ENCODE measurements around the gene IL17RC. TPM values are rescaled to one million over a fixed set of nuclear protein-coding genes. Genes with fewer than 3 reads are reported as not detected.

Gene IL17RC
- total RNA-seq, 1 donor from 2014 or later: 17.1 TPM

DNA sequence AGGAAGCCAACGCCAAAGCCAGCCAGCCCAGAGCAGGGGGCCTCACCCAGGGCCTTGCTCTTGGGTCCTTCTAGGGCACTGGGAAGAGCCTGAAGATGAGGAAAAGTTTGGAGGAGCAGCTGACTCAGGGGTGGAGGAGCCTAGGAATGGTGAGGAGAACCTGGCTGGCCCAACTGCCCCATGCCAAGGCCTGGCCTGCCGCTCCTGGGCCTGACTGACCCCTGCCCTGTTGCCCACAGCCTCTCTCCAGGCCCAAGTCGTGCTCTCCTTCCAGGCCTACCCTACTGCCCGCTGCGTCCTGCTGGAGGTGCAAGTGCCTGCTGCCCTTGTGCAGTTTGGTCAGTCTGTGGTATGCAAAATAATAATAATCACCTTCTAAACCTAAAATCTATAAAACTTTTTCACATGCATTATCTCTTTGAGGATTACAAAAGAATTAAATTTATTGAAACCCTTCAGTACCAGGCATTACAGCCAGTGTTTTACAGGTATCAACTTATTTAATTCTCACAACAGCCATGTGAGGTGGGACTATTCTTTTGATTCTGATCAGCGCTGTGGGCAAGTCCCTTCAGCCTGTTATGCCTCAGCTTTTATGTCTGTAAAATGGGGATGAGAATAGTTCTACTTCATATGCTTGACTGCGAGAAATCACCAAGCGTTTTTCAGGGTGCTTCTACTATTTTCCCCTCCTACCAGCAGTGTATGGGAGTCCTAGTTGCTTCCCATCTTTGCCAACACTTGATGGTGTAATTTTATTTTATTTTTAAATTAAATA is 1.6 kb downstream of the IL17RC start:
- H3K9me3 Mint-ChIP-seq (ENCODE audit: low read depth): no peaks in the 10 kb centered on the region

DNA sequence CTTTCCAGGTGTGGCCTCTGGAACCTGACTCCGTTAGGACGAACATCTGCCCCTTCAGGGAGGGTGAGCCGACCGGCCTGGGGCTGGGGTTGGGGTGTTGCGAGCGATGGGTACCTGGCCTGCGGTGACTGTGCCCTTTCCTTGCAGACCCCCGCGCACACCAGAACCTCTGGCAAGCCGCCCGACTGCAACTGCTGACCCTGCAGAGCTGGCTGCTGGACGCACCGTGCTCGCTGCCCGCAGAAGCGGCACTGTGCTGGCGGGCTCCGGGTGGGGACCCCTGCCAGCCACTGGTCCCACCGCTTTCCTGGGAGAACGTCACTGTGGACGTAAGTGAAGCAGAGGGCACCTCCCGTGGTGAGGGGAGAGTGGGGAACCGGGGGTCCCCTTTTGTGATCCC is 11.3 kb downstream of the IL17RC start:
- no peak for DNase-seq (ENCODE audit: low spot score, unreplicated experiment)
- Mint-ChIP-seq H3K9me3 (ENCODE audit: low read depth) (no peaks in the 10 kb centered on the region), H3K27me3 (no peaks in the 10 kb centered on the region), H3K36me3 (ENCODE audit: insufficient read depth) (peaks cover 3% of the 10 kb centered on the region), H3K4me1 (ENCODE audit: low read depth) (no peaks in the 10 kb centered on the region), H3K4me3 (ENCODE audit: low read depth) (no peak overlapping the region), H3K27ac (no peak overlapping the region)
- TF ChIP-seq, protein P1, sequence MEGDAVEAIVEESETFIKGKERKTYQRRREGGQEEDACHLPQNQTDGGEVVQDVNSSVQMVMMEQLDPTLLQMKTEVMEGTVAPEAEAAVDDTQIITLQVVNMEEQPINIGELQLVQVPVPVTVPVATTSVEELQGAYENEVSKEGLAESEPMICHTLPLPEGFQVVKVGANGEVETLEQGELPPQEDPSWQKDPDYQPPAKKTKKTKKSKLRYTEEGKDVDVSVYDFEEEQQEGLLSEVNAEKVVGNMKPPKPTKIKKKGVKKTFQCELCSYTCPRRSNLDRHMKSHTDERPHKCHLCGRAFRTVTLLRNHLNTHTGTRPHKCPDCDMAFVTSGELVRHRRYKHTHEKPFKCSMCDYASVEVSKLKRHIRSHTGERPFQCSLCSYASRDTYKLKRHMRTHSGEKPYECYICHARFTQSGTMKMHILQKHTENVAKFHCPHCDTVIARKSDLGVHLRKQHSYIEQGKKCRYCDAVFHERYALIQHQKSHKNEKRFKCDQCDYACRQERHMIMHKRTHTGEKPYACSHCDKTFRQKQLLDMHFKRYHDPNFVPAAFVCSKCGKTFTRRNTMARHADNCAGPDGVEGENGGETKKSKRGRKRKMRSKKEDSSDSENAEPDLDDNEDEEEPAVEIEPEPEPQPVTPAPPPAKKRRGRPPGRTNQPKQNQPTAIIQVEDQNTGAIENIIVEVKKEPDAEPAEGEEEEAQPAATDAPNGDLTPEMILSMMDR (IDR thresholded peaks at IDR 0.05; ENCODE audit: unreplicated experiment): no peak

More for the DNA sequence above, 1.6 kb downstream of the IL17RC start:
- Mint-ChIP-seq H3K4me3 (ENCODE audit: low read depth) (no peak overlapping the region), H3K4me1 (ENCODE audit: low read depth) (peaks cover 14% of the 10 kb centered on the region), H3K27me3 (no peaks in the 10 kb centered on the region), H3K36me3 (ENCODE audit: insufficient read depth) (no peaks in the 10 kb centered on the region), H3K27ac (no peak overlapping the region)
- DNase-seq (ENCODE audit: low spot score, unreplicated experiment): no peak
- TF ChIP-seq, protein P1 (IDR thresholded peaks at IDR 0.05; ENCODE audit: unreplicated experiment): no peak

DNA sequence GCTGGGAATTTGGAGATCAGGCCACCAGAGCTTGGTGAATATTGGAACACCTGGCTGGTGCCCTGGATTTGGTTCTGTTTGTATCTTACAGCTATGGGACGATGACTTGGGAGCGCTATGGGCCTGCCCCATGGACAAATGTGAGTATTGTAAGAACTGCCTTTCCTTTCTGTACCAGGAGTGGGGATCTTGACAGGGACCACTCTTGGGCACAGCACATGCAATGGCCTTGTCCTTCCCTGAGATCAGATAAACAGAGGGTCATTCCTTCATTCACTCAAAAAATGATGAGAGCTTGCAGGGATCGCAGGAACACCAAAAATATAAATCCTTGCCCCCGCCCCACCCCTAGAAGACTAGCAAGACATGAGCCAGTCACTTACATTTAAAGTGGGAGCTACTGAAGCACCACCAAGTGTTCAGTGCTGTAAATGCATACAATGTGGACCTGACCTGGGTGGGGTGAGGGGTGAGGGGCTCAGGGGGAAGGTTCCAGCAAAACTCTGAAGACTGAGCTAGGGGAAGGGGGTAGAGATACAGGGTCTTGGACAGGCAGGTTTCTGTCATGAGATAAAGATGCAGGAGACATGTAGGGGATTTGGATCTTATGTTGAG is 14.0 kb downstream of the IL17RC start:
- TF ChIP-seq, protein P1 (IDR thresholded peaks at IDR 0.05; ENCODE audit: unreplicated experiment): peak; percentile 11
- H3K4me3 Mint-ChIP-seq (ENCODE audit: low read depth): no peak overlapping the region
- peaks cover 17% of the 10 kb centered on the region for H3K4me1 Mint-ChIP-seq (ENCODE audit: low read depth)
- H3K27ac Mint-ChIP-seq: peak overlapping the region; percentile 17
- peaks cover 7% of the 10 kb centered on the region for H3K36me3 Mint-ChIP-seq (ENCODE audit: insufficient read depth)
- no peaks in the 10 kb centered on the region for H3K27me3 Mint-ChIP-seq
- H3K9me3 Mint-ChIP-seq (ENCODE audit: low read depth): no peaks in the 10 kb centered on the region
- DNase-seq (ENCODE audit: low spot score, unreplicated experiment): no peak

DNA sequence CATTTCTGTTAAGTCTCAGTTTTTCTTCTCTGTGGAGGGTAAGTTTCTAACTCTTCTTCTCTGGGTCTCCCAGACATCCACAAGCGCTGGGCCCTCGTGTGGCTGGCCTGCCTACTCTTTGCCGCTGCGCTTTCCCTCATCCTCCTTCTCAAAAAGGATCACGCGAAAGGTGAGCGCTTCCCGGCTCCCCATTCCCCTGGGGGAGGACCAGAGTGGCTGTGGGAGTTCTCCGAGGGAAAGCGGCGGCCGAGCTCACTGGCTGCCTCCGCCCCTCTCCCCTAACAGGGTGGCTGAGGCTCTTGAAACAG is 15.6 kb downstream of the IL17RC start:
- Mint-ChIP-seq H3K36me3 (ENCODE audit: insufficient read depth) (peaks cover 9% of the 10 kb centered on the region), H3K27ac (peak overlapping the region; percentile 16)
- no peak for DNase-seq (ENCODE audit: low spot score, unreplicated experiment)

DNA sequence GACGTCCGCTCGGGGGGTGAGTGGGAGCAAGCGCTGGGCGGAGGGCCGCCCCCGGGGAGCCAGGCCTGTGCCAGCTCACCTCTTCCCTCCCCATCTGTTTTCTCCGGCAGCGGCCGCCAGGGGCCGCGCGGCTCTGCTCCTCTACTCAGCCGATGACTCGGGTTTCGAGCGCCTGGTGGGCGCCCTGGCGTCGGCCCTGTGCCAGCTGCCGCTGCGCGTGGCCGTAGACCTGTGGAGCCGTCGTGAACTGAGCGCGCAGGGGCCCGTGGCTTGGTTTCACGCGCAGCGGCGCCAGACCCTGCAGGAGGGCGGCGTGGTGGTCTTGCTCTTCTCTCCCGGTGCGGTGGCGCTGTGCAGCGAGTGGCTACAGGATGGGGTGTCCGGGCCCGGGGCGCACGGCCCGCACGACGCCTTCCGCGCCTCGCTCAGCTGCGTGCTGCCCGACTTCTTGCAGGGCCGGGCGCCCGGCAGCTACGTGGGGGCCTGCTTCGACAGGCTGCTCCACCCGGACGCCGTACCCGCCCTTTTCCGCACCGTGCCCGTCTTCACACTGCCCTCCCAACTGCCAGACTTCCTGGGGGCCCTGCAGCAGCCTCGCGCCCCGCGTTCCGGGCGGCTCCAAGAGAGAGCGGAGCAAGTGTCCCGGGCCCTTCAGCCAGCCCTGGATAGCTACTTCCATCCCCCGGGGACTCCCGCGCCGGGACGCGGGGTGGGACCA is 16.1 kb downstream of the IL17RC start:
- Mint-ChIP-seq H3K4me1 (ENCODE audit: low read depth) (peaks cover 17% of the 10 kb centered on the region), H3K9me3 (ENCODE audit: low read depth) (no peaks in the 10 kb centered on the region), H3K4me3 (ENCODE audit: low read depth) (peak overlapping the region; percentile 96), H3K27ac (peak overlapping the region; percentile 98), H3K36me3 (ENCODE audit: insufficient read depth) (peaks cover 10% of the 10 kb centered on the region), H3K27me3 (no peaks in the 10 kb centered on the region)
- peak; percentile 76 for DNase-seq (ENCODE audit: low spot score, unreplicated experiment)
- TF ChIP-seq, protein P1 (IDR thresholded peaks at IDR 0.05; ENCODE audit: unreplicated experiment): peak; percentile 74

More for the DNA sequence above, 15.6 kb downstream of the IL17RC start:
- no peaks in the 10 kb centered on the region for H3K9me3 Mint-ChIP-seq (ENCODE audit: low read depth)
- H3K27me3 Mint-ChIP-seq: no peaks in the 10 kb centered on the region
- TF ChIP-seq, protein P1 (IDR thresholded peaks at IDR 0.05; ENCODE audit: unreplicated experiment): no peak
- H3K4me3 Mint-ChIP-seq (ENCODE audit: low read depth): peak overlapping the region; percentile 96
- peaks cover 17% of the 10 kb centered on the region for H3K4me1 Mint-ChIP-seq (ENCODE audit: low read depth)

Data from progenitor cell of endocrine pancreas (in vitro differentiated cells).